Liver (tissue), 9 donors: ENCODE measurements around the gene CD84. TPM values are rescaled to one million over a fixed set of nuclear protein-coding genes. Genes with fewer than 3 reads are reported as not detected.

Experiments used
- DNase-seq: peaks from one replicate; pipeline ENCODE4 v3.0.0-alpha.2; 2017; ENCODE audit warnings: low spot score
- H3K27ac ChIP-seq, 2 donors: one replicate each; pipeline ENCODE4 v1.7.0; 2013; ENCODE audit warnings: inconsistent platforms in 2 of 2, low read length in 2 of 2, control low read depth in 1 of 2, low read depth in 1 of 2, mild to moderate bottlenecking in 1 of 2
- H3K27me3 ChIP-seq, 4 donors: one replicate each; pipeline versions ENCODE4 v1.6.1 to v1.7.0; 2013; ENCODE audit warnings: low read length in 3 of 4, inconsistent platforms in 1 of 4, mild to moderate bottlenecking in 1 of 4, moderate library complexity in 1 of 4; ENCODE audit not compliant: control insufficient read depth in 4 of 4, insufficient read depth in 4 of 4
- H3K36me3 ChIP-seq, 4 donors: one replicate each; pipeline versions ENCODE4 v1.6.1 to v1.7.0; 2013; ENCODE audit warnings: low read length in 3 of 4, mild to moderate bottlenecking in 3 of 4, low read depth in 1 of 4, moderate library complexity in 1 of 4; ENCODE audit not compliant: control insufficient read depth in 4 of 4, insufficient read depth in 3 of 4
- H3K4me1 ChIP-seq, 4 donors: one replicate each; pipeline versions ENCODE4 v1.6.1 to v1.7.0; 2013; ENCODE audit warnings: low read length in 3 of 4, mild to moderate bottlenecking in 3 of 4, moderate library complexity in 1 of 4; ENCODE audit not compliant: control insufficient read depth in 4 of 4, insufficient read depth in 4 of 4
- H3K4me3 ChIP-seq, 3 donors: one replicate each; pipeline versions ENCODE4 v1.6.1 to v1.7.0; 2013; ENCODE audit warnings: low read length in 3 of 3, control low read depth in 1 of 3, low read depth in 1 of 3, mild to moderate bottlenecking in 1 of 3
- H3K9ac ChIP-seq, 2 donors: one replicate each; pipeline ENCODE4 v1.7.0; 2013; ENCODE audit warnings: low read length in 2 of 2, mild to moderate bottlenecking in 2 of 2, moderate library complexity in 2 of 2, control low read depth in 1 of 2, low read depth in 1 of 2
- H3K9me3 ChIP-seq, 4 donors: one replicate each; pipeline versions ENCODE4 v1.6.1 to v1.7.0; 2013; ENCODE audit warnings: low read length in 3 of 4; ENCODE audit not compliant: control insufficient read depth in 4 of 4
- EGR1 ChIP-seq, 2 donors: IDR thresholded peaks; 2 replicates each; pipeline ENCODE4 v1.6.1; 2016 to 2018; ENCODE audit warnings: antibody characterized with exemption in 2 of 2, low read depth in 2 of 2
- FOXA1 ChIP-seq: IDR thresholded peaks from 2 replicates; pipeline ENCODE4 v1.6.1; 2016; ENCODE audit warnings: antibody characterized with exemption
- FOXA2 ChIP-seq: IDR thresholded peaks from 2 replicates; pipeline ENCODE4 v1.6.1; 2016; ENCODE audit warnings: antibody characterized with exemption
- GABPA ChIP-seq, 2 donors: IDR thresholded peaks in 1 of 2; conservative IDR thresholded peaks in 1 of 2; 2 replicates each; pipeline ENCODE4 v1.6.1; 2016; ENCODE audit warnings: antibody characterized with exemption in 2 of 2, mild to moderate bottlenecking in 1 of 2, moderate library complexity in 1 of 2
- HNF4A ChIP-seq, 2 donors: conservative IDR thresholded peaks; 2 replicates each; pipeline ENCODE4 v1.6.1; 2016; ENCODE audit warnings: antibody characterized with exemption in 2 of 2, mild to moderate bottlenecking in 2 of 2
- HNF4G ChIP-seq: IDR thresholded peaks from 2 replicates; pipeline ENCODE4 v1.6.1; 2016; ENCODE audit warnings: antibody characterized with exemption
- MAX ChIP-seq: IDR thresholded peaks from 2 replicates; pipeline ENCODE4 v1.6.1; 2016; ENCODE audit warnings: antibody characterized with exemption
- RAD21 ChIP-seq, 2 donors: IDR thresholded peaks; 2 replicates each; pipeline ENCODE4 v1.6.1; 2016; ENCODE audit warnings: antibody characterized with exemption in 2 of 2, mild to moderate bottlenecking in 2 of 2
- REST ChIP-seq: IDR thresholded peaks from 2 replicates; pipeline ENCODE4 v1.6.1; 2016; ENCODE audit warnings: antibody characterized with exemption, mild to moderate bottlenecking
- SP1 ChIP-seq: IDR thresholded peaks from 2 replicates; pipeline ENCODE4 v1.6.1; 2018; ENCODE audit warnings: antibody characterized with exemption, mild to moderate bottlenecking
- TAF1 ChIP-seq: conservative IDR thresholded peaks from 2 replicates; pipeline ENCODE4 v1.6.1; 2016; ENCODE audit warnings: antibody characterized with exemption, mild to moderate bottlenecking
- YY1 ChIP-seq: IDR thresholded peaks from 2 replicates; pipeline ENCODE4 v1.6.1; 2016; ENCODE audit warnings: antibody characterized with exemption, mild to moderate bottlenecking
- ZBTB33 ChIP-seq: IDR thresholded peaks from 2 replicates; pipeline ENCODE4 v1.6.1; 2016; ENCODE audit warnings: antibody characterized with exemption
- WGBS: extraction: QIAGEN DNeasy Blood & Tissue Kit; methylation state at CpG from one replicate; pipeline ENCODE4 v1.1.7; 2013; 5-methylcytosine and 5-hydroxymethylcytosine counted together
- polyA plus RNA-seq, 2 donors: library from polyadenylated mRNA; stranded (reverse) in 1 of 2; unstranded in 1 of 2; fragments of 200-250 nt in 1 of 2; fragments of >200 nt in 1 of 2; fragmentation: Nextera tagmentation in 1 of 2; extraction: Ambion mirVana in 1 of 2; gene quantifications; one replicate each; pipeline versions ENCODE4 v1.2.1 to v1.2.3, GENCODE V29; 2013 to 2015
- total RNA-seq, 2 donors: library from RNA; depleted of rRNA; stranded (reverse); fragments of >200 nt; gene quantifications; one replicate each; pipeline ENCODE4 v1.2.3, GENCODE V29; 2014
- TF ChIP-seq, protein P1 (sequence below): IDR thresholded peaks from 2 replicates; pipeline ENCODE4 v1.6.1; 2016; ENCODE audit warnings: antibody characterized with exemption
- donor health status: healthy.
- donor health status: healthy.
- donor health status: healthy.
- donor health status: healthy.
- donor health status: healthy.

The CD84 gene
- total and polyA plus RNA-seq, 4 donors: 2.1 to 8.8 (median 4.4) TPM

DNA sequence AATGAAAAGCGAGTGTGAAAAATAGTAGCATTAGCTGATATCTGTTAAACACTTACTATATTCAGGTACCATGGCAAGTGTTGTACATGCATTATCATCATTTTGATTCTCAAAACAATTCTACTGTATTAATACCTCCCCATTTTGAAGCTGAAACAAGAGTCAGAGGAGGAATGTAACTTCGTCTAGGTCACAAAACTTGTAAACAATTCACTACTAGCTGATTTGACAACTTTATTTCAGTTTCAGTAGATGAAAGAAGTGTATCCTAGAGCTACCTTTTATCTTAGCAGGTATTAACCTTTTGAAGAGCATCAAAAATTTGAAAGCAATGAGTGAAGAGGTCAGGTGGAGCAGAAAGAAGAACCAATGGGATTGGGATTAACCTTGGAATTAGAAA lies 1.6 kb downstream of the CD84 start:
- Histone ChIP-seq H3K4me1 (no peaks in the 10 kb centered on the region), H3K9ac (peak overlapping the region in 1 of 2 donors; percentile 38), H3K27me3 (no peaks in the 10 kb centered on the region), H3K9me3 (no peaks in the 10 kb centered on the region), H3K4me3 (peak overlapping the region in 1 of 3 donors; percentile 8), H3K36me3 (no peaks in the 10 kb centered on the region), H3K27ac (no peak overlapping the region)
- no peak for DNase-seq
- no peak for TF ChIP-seq MAX
- WGBS: 85% methylated on average over 2 of the region's 2 CpGs

DNA sequence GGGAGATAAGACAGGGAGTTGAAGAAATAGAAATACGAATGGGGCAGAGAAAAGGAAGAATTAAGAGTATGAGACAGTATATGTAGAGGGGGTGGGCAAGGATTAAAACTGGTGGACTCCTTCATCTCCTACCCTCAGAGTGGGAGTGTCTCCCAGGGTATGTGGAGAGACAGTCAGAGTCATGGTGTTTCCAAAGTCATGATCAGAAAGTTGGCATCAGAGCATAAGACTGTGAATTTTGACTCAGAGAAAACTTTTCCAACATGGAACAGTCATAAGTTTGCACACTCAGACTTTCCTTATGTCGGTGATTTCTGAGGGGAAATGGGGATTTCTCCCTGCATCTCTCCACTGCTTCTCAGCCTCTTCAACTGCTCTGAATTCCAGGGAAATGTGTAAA lies 2.4 kb downstream of the CD84 start:
- no peaks in the 10 kb centered on the region for H3K9me3 ChIP-seq
- no peaks in the 10 kb centered on the region for H3K36me3 ChIP-seq
- no peak overlapping the region for H3K4me3 ChIP-seq
- no peaks in the 10 kb centered on the region for H3K4me1 ChIP-seq
- TF ChIP-seq SP1: no peak
- TF ChIP-seq FOXA1: no peak
- TF ChIP-seq, protein P1, sequence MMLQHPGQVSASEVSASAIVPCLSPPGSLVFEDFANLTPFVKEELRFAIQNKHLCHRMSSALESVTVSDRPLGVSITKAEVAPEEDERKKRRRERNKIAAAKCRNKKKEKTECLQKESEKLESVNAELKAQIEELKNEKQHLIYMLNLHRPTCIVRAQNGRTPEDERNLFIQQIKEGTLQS: no peak
- no peaks in the 10 kb centered on the region for H3K27me3 ChIP-seq
- H3K9ac ChIP-seq: no peak overlapping the region
- DNase-seq: no peak
- 42% methylated on average over 2 of the region's 2 CpGs for WGBS
- peak overlapping the region in 1 of 2 donors; percentile 15 for H3K27ac ChIP-seq

GRCh38 chr1:160576390-160576789 lies 2.9 kb downstream of the CD84 start:
- Histone ChIP-seq H3K4me3 (no peak overlapping the region), H3K36me3 (no peaks in the 10 kb centered on the region), H3K9me3 (no peaks in the 10 kb centered on the region), H3K27me3 (no peaks in the 10 kb centered on the region), H3K27ac (peak overlapping the region in 1 of 2 donors; percentile 43), H3K9ac (no peak overlapping the region), H3K4me1 (no peaks in the 10 kb centered on the region)
- WGBS: 82% methylated on average over 3 of the region's 3 CpGs
- DNase-seq: no peak
- no peak for TF ChIP-seq FOXA2

DNA sequence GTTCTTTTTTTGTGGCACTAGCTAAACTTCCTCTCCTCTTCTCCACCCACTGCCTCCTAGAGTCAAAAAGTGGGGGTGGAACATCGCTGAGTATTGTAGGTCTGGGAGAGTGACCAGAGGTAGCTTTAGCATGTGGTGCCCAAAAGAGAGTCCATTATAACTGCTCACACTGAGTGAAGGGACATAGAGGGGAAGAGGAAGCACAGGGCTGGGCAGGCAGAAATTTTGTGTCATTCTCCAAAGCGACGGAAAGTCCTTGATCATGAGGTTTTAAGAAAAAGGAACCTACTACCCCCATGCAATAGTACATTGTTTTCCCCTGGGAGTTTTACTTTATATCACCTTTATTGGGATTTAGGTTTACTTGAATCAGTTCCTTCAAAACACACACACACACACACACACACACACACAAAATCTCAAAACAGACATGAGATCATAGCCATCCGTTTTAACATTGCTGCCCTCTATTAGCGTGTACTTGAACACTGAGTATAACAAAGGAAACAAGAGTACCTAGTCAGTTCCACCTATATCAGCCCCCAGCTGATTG lies 4.1 kb downstream of the CD84 start:
- Histone ChIP-seq H3K4me1 (no peaks in the 10 kb centered on the region), H3K27me3 (no peaks in the 10 kb centered on the region), H3K36me3 (no peaks in the 10 kb centered on the region), H3K4me3 (no peak overlapping the region), H3K9me3 (no peaks in the 10 kb centered on the region), H3K9ac (no peak overlapping the region), H3K27ac (peak overlapping the region; percentile 29 to 43)
- TF ChIP-seq SP1 (no peak), GABPA (IDR thresholded peaks at IDR 0.05 in 1 of 2, conservative IDR thresholded peaks at IDR 0.05 in 1 of 2) (no peak), RAD21 (IDR thresholded peaks at IDR 0.05) (no peak), YY1 (no peak), HNF4A (conservative IDR thresholded peaks at IDR 0.05) (no peak), FOXA1 (no peak), EGR1 (IDR thresholded peaks at IDR 0.05; ENCODE audit: low read depth in 2 of 2) (no peak), TAF1 (no peak), REST (no peak), ZBTB33 (no peak), HNF4G (no peak)
- DNase-seq: no peak
- WGBS: 79% methylated on average over 5 of the region's 5 CpGs
